ENCODE measurements around the gene MRPS18B. TPM values are rescaled to one million over a fixed set of nuclear protein-coding genes. Genes with fewer than 3 reads are reported as not detected.
A peak's percentile ranks its signal among the peaks of the same experiment; 100 is the strongest.

Gene MRPS18B
- total RNA-seq, 1 experiment from 2014 or later, result 70.4 TPM

DNA sequence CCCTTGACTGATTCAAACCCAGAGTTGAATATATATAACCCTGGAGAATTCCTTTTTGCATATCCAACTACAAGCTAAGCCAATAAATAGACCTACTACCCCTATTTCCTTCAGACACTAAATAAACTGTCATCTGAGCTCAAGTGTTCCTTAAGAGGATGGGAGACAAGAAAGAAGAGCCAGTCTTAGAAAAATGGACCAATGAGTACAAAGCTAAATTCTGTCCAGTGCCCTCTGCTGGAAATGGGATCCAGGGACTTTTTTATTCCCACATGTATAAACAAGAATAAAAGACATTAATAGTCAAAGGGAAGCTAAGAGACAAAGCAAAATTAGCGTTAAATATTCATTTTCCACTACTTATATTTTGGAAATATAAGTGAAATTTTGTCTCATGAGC is 5.4 kb upstream of the MRPS18B start:
- intact Hi-C loops (cut with micrococcal nuclease; ENCODE audit: unreplicated experiment), result no loop called here
- no TSS peak for BruUV-seq (replicated peaks)
- no peak overlapping the region for H3K4me3 ChIP-seq (ENCODE audit: low read depth, low read length, poor library complexity, severe bottlenecking)
- H3K9me3 ChIP-seq (ENCODE audit: low read depth, low read length, poor library complexity, severe bottlenecking), result no peaks in the 10 kb centered on the region
- peaks cover 27% of the 10 kb centered on the region for H3K4me1 ChIP-seq (ENCODE audit: insufficient read depth, low read length, poor library complexity, severe bottlenecking)
- POLR2A ChIA-PET (ENCODE audit: low non-redundant PET), result no interaction called here
- TF ChIP-seq EZH2 (IDR thresholded peaks at IDR 0.05; ENCODE audit: borderline replicate concordance, low read depth, low read length, poor library complexity, severe bottlenecking), result no peak
- TF ChIP-seq, protein P1, sequence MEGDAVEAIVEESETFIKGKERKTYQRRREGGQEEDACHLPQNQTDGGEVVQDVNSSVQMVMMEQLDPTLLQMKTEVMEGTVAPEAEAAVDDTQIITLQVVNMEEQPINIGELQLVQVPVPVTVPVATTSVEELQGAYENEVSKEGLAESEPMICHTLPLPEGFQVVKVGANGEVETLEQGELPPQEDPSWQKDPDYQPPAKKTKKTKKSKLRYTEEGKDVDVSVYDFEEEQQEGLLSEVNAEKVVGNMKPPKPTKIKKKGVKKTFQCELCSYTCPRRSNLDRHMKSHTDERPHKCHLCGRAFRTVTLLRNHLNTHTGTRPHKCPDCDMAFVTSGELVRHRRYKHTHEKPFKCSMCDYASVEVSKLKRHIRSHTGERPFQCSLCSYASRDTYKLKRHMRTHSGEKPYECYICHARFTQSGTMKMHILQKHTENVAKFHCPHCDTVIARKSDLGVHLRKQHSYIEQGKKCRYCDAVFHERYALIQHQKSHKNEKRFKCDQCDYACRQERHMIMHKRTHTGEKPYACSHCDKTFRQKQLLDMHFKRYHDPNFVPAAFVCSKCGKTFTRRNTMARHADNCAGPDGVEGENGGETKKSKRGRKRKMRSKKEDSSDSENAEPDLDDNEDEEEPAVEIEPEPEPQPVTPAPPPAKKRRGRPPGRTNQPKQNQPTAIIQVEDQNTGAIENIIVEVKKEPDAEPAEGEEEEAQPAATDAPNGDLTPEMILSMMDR (conservative IDR thresholded peaks at IDR 0.05; ENCODE audit: low read depth, low read length), result peak; percentile 61
- CTCF ChIA-PET, result interaction anchor here (0.9 to 1.1 kb wide), 2 partner anchors 118 to 475 kb away, joined by 3 to 4 read pairs; no protein-coding TSS in a partner anchor
- peak; percentile 66 for DNase-seq (ENCODE audit: low spot score)
- peaks cover 57% of the 10 kb centered on the region for H3K36me3 ChIP-seq (ENCODE audit: insufficient read depth, low read length, poor library complexity, severe bottlenecking)
- H3K27me3 ChIP-seq (replicated peaks; ENCODE audit: insufficient read depth, low read depth, low read length, poor library complexity), result no peaks in the 10 kb centered on the region
- H3K27ac ChIP-seq (ENCODE audit: low read depth, low read length, poor library complexity, severe bottlenecking), result peak overlapping the region; percentile 99

DNA sequence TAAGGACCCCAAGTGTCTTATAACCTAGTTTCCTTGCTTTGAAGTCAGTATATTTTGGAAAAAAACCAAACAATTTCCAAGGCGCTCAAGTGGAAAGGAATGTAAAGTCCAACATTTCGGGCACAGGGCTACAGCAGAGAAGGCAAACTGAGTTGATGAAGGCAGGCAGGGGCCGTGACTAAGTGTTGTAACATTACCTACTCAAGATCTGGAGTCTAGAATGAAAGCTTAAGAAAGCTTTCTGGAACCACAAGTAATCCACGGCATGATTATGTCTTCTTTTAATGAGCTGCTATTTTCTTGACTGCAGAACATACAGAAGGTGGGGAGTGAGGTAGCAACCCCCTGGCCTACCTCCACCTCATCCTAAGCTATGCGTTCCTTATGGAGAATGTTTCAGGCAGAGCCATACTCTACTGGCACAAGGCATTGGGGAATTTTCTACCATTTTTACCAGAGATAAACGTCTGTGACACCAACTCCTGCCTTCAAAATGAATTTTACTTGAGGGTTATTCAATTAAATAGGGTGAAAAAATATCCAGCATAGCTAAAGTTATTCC is 4.9 kb upstream of the MRPS18B start:
- Histone ChIP-seq H3K27me3 (replicated peaks; ENCODE audit: insufficient read depth, low read depth, low read length, poor library complexity) (no peaks in the 10 kb centered on the region), H3K36me3 (ENCODE audit: insufficient read depth, low read length, poor library complexity, severe bottlenecking) (peaks cover 51% of the 10 kb centered on the region), H3K4me1 (ENCODE audit: insufficient read depth, low read length, poor library complexity, severe bottlenecking) (peaks cover 27% of the 10 kb centered on the region), H3K4me3 (ENCODE audit: low read depth, low read length, poor library complexity, severe bottlenecking) (no peak overlapping the region), H3K9me3 (ENCODE audit: low read depth, low read length, poor library complexity, severe bottlenecking) (no peaks in the 10 kb centered on the region), H3K27ac (ENCODE audit: low read depth, low read length, poor library complexity, severe bottlenecking) (peak overlapping the region; percentile 99)
- ChIA-PET POLR2A (ENCODE audit: low non-redundant PET) (interaction anchor here (1.0 kb wide), 1 partner anchor 17 kb away, joined by 3 read pairs; no protein-coding TSS in a partner anchor), CTCF (interaction anchor here (0.7 to 1.1 kb wide), 3 partner anchors 118 to 474 kb away, joined by 3 to 4 read pairs (median 3); no protein-coding TSS in a partner anchor)
- intact Hi-C loops (cut with micrococcal nuclease; ENCODE audit: unreplicated experiment), result no loop called here
- peak; percentile 55 for DNase-seq (ENCODE audit: low spot score)
- no TSS peak for BruUV-seq (replicated peaks)
- TF ChIP-seq, protein P1 (conservative IDR thresholded peaks at IDR 0.05; ENCODE audit: low read depth, low read length), result no peak; the same call in 1 of the 2 replicates
- TF ChIP-seq EZH2 (IDR thresholded peaks at IDR 0.05; ENCODE audit: borderline replicate concordance, low read depth, low read length, poor library complexity, severe bottlenecking), result no peak

DNA sequence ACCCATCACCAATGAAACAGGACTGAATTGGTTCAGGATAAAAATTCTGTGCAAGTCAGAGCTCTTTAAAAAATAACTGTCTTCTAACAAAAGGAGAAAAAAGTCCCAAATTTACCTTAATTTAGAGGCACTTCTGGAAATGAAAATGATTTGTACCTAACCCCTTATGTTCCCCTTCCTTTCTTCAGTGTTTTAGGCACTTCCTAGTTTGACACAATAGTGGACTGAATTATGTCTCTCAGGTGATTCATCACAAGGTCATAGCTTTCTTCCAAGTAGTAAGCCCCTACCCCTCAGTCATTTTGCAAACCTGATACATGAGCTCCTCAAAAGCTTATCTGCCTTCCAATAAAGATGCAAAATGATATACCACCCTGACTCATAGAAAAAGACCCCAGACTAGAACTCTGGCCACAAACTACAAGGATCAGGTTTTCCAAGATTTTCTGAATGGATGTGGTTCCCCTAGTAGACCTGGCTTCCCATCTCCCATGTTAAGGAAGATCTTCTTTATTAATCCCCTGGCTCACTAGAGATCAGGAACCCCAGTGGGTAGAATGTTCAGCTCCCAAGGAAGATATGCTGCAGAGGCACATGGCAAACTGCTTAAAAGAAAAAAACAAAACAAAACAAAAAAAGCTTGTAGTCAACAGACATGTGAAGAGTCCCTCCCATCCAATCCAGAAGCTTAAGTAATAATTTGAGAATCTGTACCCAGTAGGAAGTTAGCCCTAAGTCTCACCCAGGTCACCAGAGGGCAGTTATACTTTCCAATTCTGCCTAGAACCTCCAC is 4.2 kb upstream of the MRPS18B start:
- Histone ChIP-seq H3K9me3 (ENCODE audit: low read depth, low read length, poor library complexity, severe bottlenecking) (no peaks in the 10 kb centered on the region), H3K27me3 (replicated peaks; ENCODE audit: insufficient read depth, low read depth, low read length, poor library complexity) (no peaks in the 10 kb centered on the region), H3K36me3 (ENCODE audit: insufficient read depth, low read length, poor library complexity, severe bottlenecking) (peaks cover 44% of the 10 kb centered on the region), H3K27ac (ENCODE audit: low read depth, low read length, poor library complexity, severe bottlenecking) (peak overlapping the region; percentile 99), H3K4me1 (ENCODE audit: insufficient read depth, low read length, poor library complexity, severe bottlenecking) (peaks cover 29% of the 10 kb centered on the region), H3K4me3 (ENCODE audit: low read depth, low read length, poor library complexity, severe bottlenecking) (peak overlapping the region; percentile 81)
- no peak for TF ChIP-seq EZH2 (IDR thresholded peaks at IDR 0.05; ENCODE audit: borderline replicate concordance, low read depth, low read length, poor library complexity, severe bottlenecking)
- TF ChIP-seq, protein P1 (conservative IDR thresholded peaks at IDR 0.05; ENCODE audit: low read depth, low read length), result no peak
- BruUV-seq (replicated peaks), result no TSS peak
- intact Hi-C loops (cut with micrococcal nuclease; ENCODE audit: unreplicated experiment), result no loop called here
- POLR2A ChIA-PET (ENCODE audit: low non-redundant PET), result interaction anchor here (1.0 kb wide), 1 partner anchor 17 kb away, joined by 3 read pairs; no protein-coding TSS in a partner anchor
- DNase-seq (ENCODE audit: low spot score), result no peak
- CTCF ChIA-PET, result interaction anchor here (0.7 kb wide), 1 partner anchor 168 kb away, joined by 3 read pairs; no protein-coding TSS in a partner anchor

Data from A673 (cell line).